ENCODE data around the gene SSC4D. TPM values are rescaled to one million over a fixed set of nuclear protein-coding genes. Genes with fewer than 3 reads are reported as not detected.

SSC4D gene
- total and polyA plus RNA-seq, 9 of the 15 experiments (the other 6 are each of a cell fraction or from before 2014, with no cell fraction given) = 0.06 to 1.1 (median 0.85) TPM; not detected in 1

GRCh38 chr7:76375251-76375650, 34.2 kb downstream of the SSC4D start:
- CTCF ChIA-PET (ENCODE audit: low intra/inter-chr PET ratio) = no interaction called here
- DNase-seq (ENCODE audit: extremely low read depth in 1 of 4, low spot score in 3 of 4) (no peak), FAIRE-seq (no peak), ATAC-seq (no peak)
- BruUV-seq (replicated peaks) = no TSS peak
- H3K4me1 ChIP-seq (replicated peaks in 1 of 2; ENCODE audit: control insufficient read depth in 2 of 2, insufficient read depth in 2 of 2, low read length in 2 of 2) = peaks cover 55 to 60% of the 10 kb centered on the region in 2 experiments
- in situ Hi-C loops (cut with MboI) (no loop called here), intact Hi-C loops (cut with micrococcal nuclease) (no loop called here)
- POLR2A ChIA-PET = interaction anchor here (0.6 to 1.5 kb wide), 5 partner anchors 9 to 54 kb away, joined by 3 to 5 read pairs (median 3); no protein-coding TSS in a partner anchor
- H3K4me2 ChIP-seq (ENCODE audit: insufficient read depth, low read length) = no peak overlapping the region
- no peaks in the 10 kb centered on the region for H3K36me3 ChIP-seq (ENCODE audit: control insufficient read depth, insufficient read depth, low read length)
- H3K79me2 ChIP-seq (ENCODE audit: control insufficient read depth, insufficient read depth, low read length) = 0 out of 3 replicates have a peak, but pooled peaks cover 2% of the 10 kb centered on the region
- no peak overlapping the region for H3K4me3 ChIP-seq
- H4K20me1 ChIP-seq (replicated peaks; ENCODE audit: control insufficient read depth, insufficient read depth, low read length) = no peaks in the 10 kb centered on the region
- TF ChIP-seq MTF1 (CRISPR knock-in tag; IDR thresholded peaks at IDR 0.05; ENCODE audit: borderline replicate concordance) (no peak), ZNF41 (CRISPR knock-in tag; conservative IDR thresholded peaks at IDR 0.05) (no peak), BRF2 (IDR thresholded peaks at IDR 0.05; ENCODE audit: borderline replicate concordance, insufficient read depth, insufficient read length) (no peak), NEUROD1 (IDR thresholded peaks at IDR 0.05; ENCODE audit: borderline replicate concordance, low read depth, low read length, partially characterized antibody) (no peak)
- peak overlapping the region in 1 of 2 experiments; percentile 82; a peak in 2 of 4 replicates for H3K9ac ChIP-seq (ENCODE audit: insufficient read depth in 1 of 2, low read depth in 2 of 2, low read length in 2 of 2)
- no peak overlapping the region for H3K27ac ChIP-seq (ENCODE audit: extremely low read depth, low read depth, low read length)
- H3K9me3 ChIP-seq (replicated peaks; ENCODE audit: control insufficient read depth, insufficient read depth, low read depth, low read length) = no peaks in the 10 kb centered on the region
- no peaks in the 10 kb centered on the region for H3K9me1 ChIP-seq (ENCODE audit: control insufficient read depth, insufficient read depth, low read length)
- H2AFZ ChIP-seq (ENCODE audit: low read depth, low read length) = no peak overlapping the region
- no peaks in the 10 kb centered on the region for H3K27me3 ChIP-seq (ENCODE audit: control insufficient read depth in 2 of 2, insufficient read depth in 2 of 2, low read length in 2 of 2)
- 89% methylated on average over 9 of the region's 9 CpGs for WGBS (ENCODE audit: insufficient coverage, low coverage, missing lambda C conversion rate)

Data from K562 (cell line).